PFSK-1 (cell line): ENCODE measurements around the gene LRRC27.

ENCODE experiments used
- POLR2AphosphoS5 ChIP-seq: IDR thresholded peaks from 2 replicates; pipeline ENCODE4 v1.6.1; 2012; ENCODE audit warnings: low read depth, mild to moderate bottlenecking, control low read depth, low read length, moderate library complexity
- SIN3A ChIP-seq: IDR thresholded peaks from 2 replicates; pipeline ENCODE4 v1.6.1; 2012; ENCODE audit warnings: mild to moderate bottlenecking, low read length, moderate library complexity, borderline replicate concordance; ENCODE audit not compliant: insufficient read depth
- TAF1 ChIP-seq: IDR thresholded peaks from 2 replicates; pipeline ENCODE4 v1.6.1; 2012; ENCODE audit warnings: low read length, control low read depth, borderline replicate concordance; ENCODE audit not compliant: insufficient read depth

- TF ChIP-seq POLR2AphosphoS5 = no peak
- no peak for TF ChIP-seq TAF1
- TF ChIP-seq SIN3A = no peak
Measured at GRCh38 chr10:132350946-132351345, 19.0 kb downstream of the LRRC27 start.
